ENCODE measurements around the gene SCRN2.

The SCRN2 gene

DNA sequence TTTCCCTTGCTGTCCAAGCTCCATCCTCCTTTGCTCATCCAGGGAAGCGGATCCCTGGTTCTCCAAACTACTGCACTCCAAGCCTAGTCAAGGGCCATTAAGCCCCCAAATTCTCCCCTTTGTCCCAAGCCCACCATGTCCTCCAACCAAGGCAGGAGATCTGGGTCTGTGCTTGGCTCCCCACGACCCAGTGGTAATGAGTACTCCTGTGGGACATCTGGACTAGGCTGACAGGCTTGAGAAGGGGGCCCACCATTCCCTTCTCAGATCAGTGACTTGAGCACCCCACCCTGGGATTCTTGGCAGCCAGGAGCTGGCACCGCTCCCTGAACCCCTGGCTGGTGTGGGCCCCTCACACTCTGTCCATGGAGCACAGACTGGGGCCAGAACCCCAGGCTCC lies 36.6 kb downstream of the SCRN2 start:
- no peak for DNase-seq (ENCODE audit: low read depth)

DNA sequence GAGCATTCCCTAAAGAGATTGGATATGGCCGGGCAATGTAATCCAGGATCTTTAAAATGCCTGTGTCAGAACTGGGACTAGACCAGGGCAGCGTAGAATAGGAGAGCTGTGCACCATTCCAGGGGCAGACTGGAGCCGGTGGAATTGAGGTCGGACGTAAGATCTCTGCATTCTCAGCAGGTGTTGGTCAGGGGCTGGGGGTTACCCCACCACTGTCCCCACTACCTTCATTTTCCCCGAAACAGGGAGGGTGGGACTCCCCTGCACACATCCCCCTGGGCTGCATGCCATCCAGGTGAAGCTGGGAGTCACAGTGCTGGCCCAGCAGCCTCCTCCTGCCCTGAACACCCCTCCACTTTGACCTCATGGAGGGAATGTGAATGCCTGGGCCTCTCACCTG lies 37.3 kb downstream of the SCRN2 start:
- no peak for DNase-seq (ENCODE audit: low read depth)

DNA sequence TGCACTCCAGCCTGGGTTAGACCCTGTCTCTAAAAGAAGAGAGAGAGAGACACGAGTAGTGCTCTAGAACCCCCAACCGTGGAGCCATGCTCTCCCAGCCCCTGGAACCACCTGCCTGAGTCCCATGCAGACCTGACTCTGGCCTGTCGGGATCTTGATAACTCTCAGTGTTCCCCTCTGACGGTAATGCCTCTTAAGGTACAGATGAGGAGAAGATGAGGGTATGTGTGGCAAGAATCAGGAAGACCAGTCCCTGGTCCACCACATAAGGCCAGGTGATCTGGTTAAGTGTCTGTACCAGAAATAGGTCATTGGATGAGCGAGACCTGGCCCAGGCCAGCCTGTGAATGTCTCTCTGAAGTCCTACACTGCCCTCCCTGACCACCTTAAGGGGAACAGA lies 37.9 kb downstream of the SCRN2 start:
- DNase-seq (ENCODE audit: low read depth): no peak

DNA sequence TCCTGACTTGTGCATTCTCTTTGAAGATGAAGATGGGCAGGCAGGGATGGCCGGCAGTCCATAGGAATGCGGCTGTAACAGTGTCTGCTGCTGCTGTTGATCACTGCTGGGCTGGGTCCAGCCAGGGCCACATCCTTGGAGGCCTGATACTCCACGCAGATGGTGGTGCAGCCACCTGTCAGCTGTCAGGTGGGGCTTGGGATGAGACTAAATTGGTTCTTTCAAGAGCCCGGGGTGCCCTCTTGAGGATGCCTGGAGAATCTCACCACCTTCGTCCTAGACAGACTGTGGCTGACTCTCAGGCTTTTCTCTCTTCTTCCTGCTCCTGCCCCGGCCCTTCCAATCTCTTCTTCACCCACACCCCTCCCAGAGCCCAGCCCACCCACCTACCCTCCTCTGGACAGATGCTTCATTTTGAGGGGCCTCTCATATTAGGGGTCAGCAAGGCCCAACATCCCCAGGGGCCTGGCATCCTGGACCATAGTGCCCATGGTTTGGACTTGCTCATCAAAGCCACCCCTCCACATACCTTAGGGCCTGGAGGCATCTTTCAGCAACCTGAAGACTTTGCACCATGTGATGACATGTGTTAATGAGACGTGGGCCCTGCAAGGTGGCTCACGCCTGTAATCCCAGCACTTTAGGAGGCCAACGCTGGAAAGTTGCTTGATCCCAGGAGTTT lies 38.6 kb downstream of the SCRN2 start:
- peak; percentile 35 for DNase-seq (ENCODE audit: low read depth)

DNA sequence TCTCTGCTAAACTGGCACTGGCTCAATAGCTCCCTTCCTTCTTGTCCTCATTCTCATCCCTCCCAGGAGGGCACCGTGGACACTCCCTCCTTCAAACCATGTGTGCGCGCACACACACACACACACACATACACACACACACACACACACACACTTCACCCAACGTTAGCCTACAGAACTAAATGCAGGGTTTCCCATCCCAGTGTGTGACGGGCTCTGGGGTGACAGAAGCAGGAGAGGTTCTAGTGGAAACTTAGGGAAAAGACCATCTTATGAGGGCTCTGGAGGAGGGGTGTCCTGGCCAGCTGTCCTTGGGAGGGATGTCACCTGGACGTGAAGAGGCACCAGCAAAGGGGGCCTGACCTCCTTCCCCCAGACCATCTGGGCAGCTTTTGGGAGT lies 39.2 kb downstream of the SCRN2 start:
- DNase-seq (ENCODE audit: low read depth): no peak

DNA sequence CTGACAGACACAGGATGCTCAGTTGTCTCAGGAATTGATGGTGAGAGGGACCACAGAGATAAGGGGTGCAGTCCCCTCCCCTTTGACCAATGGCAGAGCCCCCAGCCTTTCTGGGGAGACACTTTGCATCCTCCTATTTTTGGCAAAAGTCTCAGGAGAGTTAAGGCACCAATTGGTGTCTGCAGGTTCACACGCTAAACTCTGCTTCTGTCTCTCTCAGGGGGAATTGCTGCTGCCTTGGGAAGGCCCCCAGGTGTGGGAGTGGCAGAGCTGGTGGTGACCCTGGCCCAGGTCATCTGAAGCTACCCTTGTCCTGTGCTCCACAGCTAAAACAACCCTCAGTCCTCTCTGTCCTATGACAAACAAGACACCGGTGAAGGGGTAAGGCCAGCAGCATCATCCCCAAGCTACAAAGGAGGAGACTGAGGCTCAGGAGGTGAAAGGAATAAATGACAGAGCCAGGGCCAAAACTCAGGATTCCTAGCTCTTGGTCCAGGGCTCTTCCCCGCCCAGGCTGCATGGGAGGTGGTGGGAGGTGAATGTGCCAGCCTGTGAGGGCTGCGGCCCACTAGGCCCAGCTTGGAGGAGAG lies 39.8 kb downstream of the SCRN2 start:
- no peak for DNase-seq (ENCODE audit: low read depth)

DNA sequence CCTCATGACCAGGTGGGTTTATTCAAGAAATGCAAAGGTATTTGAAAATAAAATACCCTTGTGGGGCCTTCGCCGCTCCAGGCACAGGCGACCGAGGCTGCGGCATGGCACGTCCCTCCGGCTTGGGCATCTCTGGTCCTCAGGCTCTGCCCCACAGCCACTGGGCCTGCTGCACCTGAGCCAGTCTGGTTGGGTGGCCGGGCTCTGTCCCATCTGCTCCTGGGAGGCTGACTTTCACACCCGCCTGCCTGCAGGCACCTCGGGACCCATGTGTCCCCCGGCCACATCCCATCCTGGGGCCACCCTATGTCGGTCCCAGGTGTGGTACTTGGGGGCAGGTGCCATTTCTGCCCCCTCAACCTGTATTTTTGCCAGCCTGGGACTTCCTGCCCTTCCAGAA lies 40.4 kb downstream of the SCRN2 start:
- DNase-seq (ENCODE audit: low read depth): no peak

DNA sequence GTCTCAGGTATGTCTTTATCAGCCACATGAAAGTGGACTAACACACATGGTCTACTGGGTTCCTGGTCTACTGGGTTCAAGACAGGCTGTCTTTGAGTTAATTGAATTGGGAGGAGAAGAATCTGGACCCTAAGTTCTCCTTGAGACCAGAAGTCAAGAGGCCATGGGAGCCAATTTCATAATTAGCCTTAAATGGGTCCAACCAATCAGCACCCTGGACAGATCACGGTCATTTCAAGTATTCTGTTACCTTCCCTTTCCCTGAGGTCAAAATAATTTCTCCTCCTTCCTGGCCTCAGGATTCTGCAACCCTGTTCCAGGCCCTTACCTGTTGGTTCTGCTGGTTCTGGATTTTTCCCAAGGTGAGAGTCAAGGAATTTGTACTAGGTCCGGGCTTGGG lies 43.3 kb downstream of the SCRN2 start:
- DNase-seq (ENCODE audit: low read depth): no peak

DNA sequence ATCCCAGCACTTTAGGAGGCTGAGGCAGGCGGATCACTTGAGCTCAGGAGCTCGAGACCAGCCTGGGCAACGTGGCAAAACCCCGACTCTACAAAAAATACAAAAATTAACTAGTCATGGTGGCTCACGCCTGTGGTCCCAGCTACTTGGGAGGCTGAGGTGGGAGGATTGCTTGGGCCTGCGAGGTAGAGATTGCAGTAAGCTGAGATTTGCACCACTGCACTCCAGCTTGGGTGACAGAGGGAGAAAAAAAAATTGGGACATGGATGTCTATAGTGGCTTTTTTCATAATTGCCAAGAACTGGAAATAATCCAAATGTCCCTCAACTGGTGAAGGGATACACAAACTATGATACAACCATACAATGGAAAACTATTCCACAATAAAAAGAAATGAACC lies 48.1 kb downstream of the SCRN2 start:
- DNase-seq (ENCODE audit: low read depth): no peak

DNA sequence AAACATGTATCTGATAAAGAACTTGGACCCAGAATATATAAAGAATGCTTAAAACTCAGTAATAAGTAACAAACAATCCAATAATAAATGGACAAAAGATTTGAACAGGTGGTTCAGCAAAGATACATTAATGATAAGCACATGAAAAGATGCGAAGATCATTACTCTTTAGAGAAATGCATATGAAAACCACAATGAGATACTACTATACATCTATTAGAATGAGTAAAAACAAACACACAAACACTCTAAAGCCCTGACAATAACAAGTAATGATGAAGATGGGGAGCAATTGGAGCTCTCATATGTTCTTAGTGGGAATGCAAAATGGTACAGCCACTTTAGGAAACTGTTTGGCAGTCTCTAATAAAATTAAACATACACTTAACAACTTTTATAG lies 48.6 kb downstream of the SCRN2 start:
- no peak for DNase-seq (ENCODE audit: low read depth)

DNA sequence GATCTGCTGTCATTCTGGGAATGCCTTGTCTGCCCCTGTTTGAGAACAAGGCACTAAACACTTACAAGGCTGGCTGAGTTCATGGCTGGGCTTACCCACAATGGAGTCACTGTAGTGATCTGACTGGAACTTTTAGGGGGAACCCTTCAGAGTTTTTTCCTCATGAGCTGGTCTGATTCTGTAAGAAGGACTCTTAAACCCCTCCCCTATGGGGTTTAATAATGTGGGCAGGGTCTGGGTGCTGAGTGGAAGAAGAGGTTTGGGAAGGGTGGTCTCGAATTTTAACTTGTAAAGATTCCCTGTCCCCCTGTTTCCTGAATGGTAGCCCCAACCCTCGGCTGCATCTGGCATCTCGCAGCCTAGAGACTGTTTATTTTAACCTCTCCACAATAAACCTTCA lies 50.0 kb downstream of the SCRN2 start:
- no peak for DNase-seq (ENCODE audit: low read depth)

DNA sequence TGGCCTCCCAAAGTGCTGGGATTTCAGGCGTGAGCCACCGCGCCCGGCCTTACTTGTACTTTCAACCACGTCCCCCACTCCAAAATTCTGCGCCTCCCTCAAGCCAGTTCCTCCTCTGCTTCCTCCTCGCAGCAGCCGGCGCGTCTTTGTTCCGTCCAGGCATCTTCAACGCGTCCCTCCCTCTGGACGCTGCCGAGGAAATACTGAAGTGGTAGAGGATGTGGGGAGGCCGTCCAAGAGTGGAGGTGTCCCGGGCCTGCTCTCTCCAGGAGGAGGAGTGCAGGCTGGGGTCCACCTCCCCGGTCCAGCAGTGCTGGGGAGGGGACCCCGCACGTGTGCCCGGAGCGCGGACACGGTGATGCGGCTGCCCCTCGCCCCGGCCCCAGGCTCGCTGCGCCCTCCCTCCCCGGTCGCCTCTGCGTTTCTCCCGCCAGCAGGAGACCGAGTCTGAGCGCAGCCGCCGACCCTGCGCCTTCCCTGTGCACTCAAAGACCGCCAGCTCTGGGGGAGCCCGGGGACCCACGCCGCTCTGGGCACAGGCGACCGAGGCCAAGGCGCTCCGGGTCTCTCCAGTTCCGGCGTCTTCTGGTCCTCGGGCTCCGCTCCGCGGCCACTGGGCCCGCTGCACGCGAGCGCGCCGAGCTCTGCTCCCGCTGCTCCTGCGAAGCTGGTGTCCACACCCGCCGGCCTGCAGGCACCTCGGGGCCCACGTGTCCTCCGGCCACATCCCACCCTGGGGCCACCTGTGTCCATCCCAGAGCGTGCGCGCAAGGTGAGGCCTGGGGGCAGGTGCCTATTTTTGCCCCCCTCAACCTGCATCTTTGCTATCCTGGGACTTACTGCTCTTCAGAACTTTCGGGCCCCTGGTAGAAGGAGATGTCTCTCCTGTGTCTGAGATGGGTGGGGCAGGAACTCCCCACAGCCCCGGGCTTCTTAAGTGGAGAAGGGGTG lies 51.2 kb downstream of the SCRN2 start:
- DNase-seq (ENCODE audit: low read depth): peak; percentile 18
